Vagina (tissue), 2 donors: ENCODE data around the gene CGNL1. TPM values are rescaled to one million over a fixed set of nuclear protein-coding genes. Genes with fewer than 3 reads are reported as not detected.

ENCODE experiments used
- DNase-seq, 2 donors: peaks; one replicate each; pipeline ENCODE4 v3.0.0-alpha.2; 2017; ENCODE audit errors: extremely low spot score in 2 of 2
- H3K27ac ChIP-seq: fragments of 200-600 bp; sonication (generic); one replicate; pipeline ENCODE4 v1.5.1; 2019
- H3K27me3 ChIP-seq: fragments of 200-600 bp; sonication (generic); one replicate; pipeline ENCODE4 v1.5.1; 2019
- H3K36me3 ChIP-seq, 2 donors: fragments of 200-600 bp; sonication (generic); one replicate each; pipeline ENCODE4 v1.5.1; 2017 to 2019
- H3K4me1 ChIP-seq: fragments of 200-600 bp; sonication (generic); one replicate; pipeline ENCODE4 v1.5.1; 2019
- H3K4me3 ChIP-seq, 2 donors: fragments of 200-600 bp; sonication (generic); 1 replicate in 1 of 2; 2 replicates in 1 of 2; pipeline ENCODE4 v1.5.1; 2016 to 2019
- H3K9me3 ChIP-seq: fragments of 200-600 bp; sonication (generic); one replicate; pipeline ENCODE4 v1.5.1; 2019
- POLR2A ChIP-seq, 2 donors: fragments of 450-650 bp; IDR thresholded peaks; one replicate each; pipeline ENCODE4 v1.6.1; 2017; ENCODE audit warnings: antibody characterized with exemption in 2 of 2, mild to moderate bottlenecking in 2 of 2, moderate library complexity in 2 of 2
- POLR2AphosphoS5 ChIP-seq, 2 donors: sonication (generic); formaldehyde crosslinking; IDR thresholded peaks; one replicate each; pipeline ENCODE4 v1.9.0; 2017; ENCODE audit warnings: antibody characterized with exemption in 2 of 2, mild to moderate bottlenecking in 2 of 2, low read depth in 1 of 2; ENCODE audit not compliant: insufficient read depth in 1 of 2
- intact Hi-C: fragments of 100-400 bp; cut with DNase I; formaldehyde crosslinking; loops from one replicate; pipeline ENCODE4 v1.15.1; 2023
- total RNA-seq: library from RNA; depleted of rRNA; stranded (reverse); fragments of >200 nt; gene quantifications from one replicate; pipeline ENCODE4 v1.2.3, GENCODE V29; 2016
- TF ChIP-seq, protein P1 (sequence below), 3 experiments: fragments of 450-650 bp in 2 of 3; fragments of 200-600 bp in 1 of 3; sonication (generic) in 1 of 3; IDR thresholded peaks; one replicate each; pipeline ENCODE4 v1.5.1; 2017 to 2019; ENCODE audit warnings: antibody characterized with exemption in 3 of 3, mild to moderate bottlenecking in 2 of 3, moderate library complexity in 2 of 3

Gene CGNL1
- total RNA-seq, 1 donor from 2014 or later = 38.3 TPM

DNA sequence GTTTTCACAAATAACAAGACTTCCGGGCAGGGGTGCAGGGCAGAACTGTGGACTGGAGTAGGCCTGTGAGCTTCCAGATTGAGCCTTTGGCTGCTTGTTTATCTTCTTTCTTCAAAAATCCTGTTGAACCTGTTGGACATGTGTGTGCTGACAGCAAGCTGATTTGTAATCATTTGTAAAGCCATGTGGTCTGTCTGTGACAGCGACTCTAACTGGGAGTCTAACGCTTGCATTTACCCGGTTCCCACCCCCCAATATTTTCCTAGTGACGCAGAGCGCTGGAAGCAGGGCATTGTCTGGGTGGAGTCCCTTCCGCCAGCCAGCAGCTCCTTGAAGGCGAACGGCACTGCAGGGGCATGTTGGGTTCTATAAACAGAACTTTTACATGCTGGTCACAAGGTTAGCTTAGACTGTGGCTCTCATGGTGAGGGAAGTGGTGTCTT, 129.7 kb downstream of the CGNL1 start:
- peak overlapping the region; percentile 85 for H3K27ac ChIP-seq
- no peak overlapping the region for H3K4me3 ChIP-seq
- peaks cover 65% of the 10 kb centered on the region for H3K4me1 ChIP-seq
- TF ChIP-seq POLR2AphosphoS5 (IDR thresholded peaks at IDR 0.05; ENCODE audit: insufficient read depth in 1 of 2, low read depth in 1 of 2) (peak; percentile 52 to 85), POLR2A (IDR thresholded peaks at IDR 0.05) (no peak)
- TF ChIP-seq, protein P1, sequence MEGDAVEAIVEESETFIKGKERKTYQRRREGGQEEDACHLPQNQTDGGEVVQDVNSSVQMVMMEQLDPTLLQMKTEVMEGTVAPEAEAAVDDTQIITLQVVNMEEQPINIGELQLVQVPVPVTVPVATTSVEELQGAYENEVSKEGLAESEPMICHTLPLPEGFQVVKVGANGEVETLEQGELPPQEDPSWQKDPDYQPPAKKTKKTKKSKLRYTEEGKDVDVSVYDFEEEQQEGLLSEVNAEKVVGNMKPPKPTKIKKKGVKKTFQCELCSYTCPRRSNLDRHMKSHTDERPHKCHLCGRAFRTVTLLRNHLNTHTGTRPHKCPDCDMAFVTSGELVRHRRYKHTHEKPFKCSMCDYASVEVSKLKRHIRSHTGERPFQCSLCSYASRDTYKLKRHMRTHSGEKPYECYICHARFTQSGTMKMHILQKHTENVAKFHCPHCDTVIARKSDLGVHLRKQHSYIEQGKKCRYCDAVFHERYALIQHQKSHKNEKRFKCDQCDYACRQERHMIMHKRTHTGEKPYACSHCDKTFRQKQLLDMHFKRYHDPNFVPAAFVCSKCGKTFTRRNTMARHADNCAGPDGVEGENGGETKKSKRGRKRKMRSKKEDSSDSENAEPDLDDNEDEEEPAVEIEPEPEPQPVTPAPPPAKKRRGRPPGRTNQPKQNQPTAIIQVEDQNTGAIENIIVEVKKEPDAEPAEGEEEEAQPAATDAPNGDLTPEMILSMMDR (IDR thresholded peaks at IDR 0.05) = no peak
- no peak for DNase-seq
- H3K9me3 ChIP-seq = no peaks in the 10 kb centered on the region
- H3K27me3 ChIP-seq = no peaks in the 10 kb centered on the region
- intact Hi-C loops = no loop called here
- no peaks in the 10 kb centered on the region for H3K36me3 ChIP-seq

- TF ChIP-seq, protein P1 (IDR thresholded peaks at IDR 0.05) = no peak
- TF ChIP-seq POLR2A (IDR thresholded peaks at IDR 0.05) = no peak
- TF ChIP-seq POLR2AphosphoS5 (IDR thresholded peaks at IDR 0.05; ENCODE audit: insufficient read depth in 1 of 2, low read depth in 1 of 2) = no peak
- intact Hi-C loops = no loop called here
- Histone ChIP-seq H3K27ac (peak overlapping the region; percentile 85), H3K4me3 (no peak overlapping the region), H3K4me1 (peaks cover 67% of the 10 kb centered on the region), H3K9me3 (no peaks in the 10 kb centered on the region), H3K36me3 (no peaks in the 10 kb centered on the region), H3K27me3 (no peaks in the 10 kb centered on the region)
- no peak for DNase-seq
Observed at GRCh38 chr15:57506422-57506821, 130.1 kb downstream of the CGNL1 start.

DNA sequence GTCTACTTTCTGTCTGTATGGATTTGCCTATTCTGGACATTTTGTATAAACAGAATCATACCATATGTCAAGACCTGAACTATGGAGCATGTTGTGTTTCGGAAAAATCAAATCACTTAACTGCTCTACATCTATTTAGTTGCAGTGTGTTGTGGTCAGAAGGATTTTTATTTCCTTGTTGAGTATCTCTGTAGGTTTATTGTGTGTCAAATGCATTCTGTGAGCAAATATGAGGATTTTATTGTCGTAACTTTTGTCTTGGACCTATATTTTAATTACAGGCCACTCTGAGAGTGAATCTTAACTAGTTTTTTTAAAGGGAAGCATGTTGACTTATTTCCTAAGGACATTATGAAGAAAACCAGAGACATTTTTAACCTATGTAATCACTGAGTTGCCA, 130.8 kb downstream of the CGNL1 start:
- H3K4me3 ChIP-seq = no peak overlapping the region
- H3K4me1 ChIP-seq = peaks cover 67% of the 10 kb centered on the region
- H3K27me3 ChIP-seq = no peaks in the 10 kb centered on the region
- H3K9me3 ChIP-seq = no peaks in the 10 kb centered on the region
- no peak for DNase-seq
- intact Hi-C loops = no loop called here
- TF ChIP-seq POLR2AphosphoS5 (IDR thresholded peaks at IDR 0.05; ENCODE audit: insufficient read depth in 1 of 2, low read depth in 1 of 2) = no peak
- TF ChIP-seq POLR2A (IDR thresholded peaks at IDR 0.05) = no peak
- TF ChIP-seq, protein P1 (IDR thresholded peaks at IDR 0.05) = no peak
- peak overlapping the region; percentile 85 for H3K27ac ChIP-seq
- no peaks in the 10 kb centered on the region for H3K36me3 ChIP-seq

- Histone ChIP-seq H3K9me3 (no peaks in the 10 kb centered on the region), H3K4me3 (no peak overlapping the region), H3K36me3 (no peaks in the 10 kb centered on the region), H3K27me3 (no peaks in the 10 kb centered on the region), H3K27ac (peak overlapping the region; percentile 74), H3K4me1 (peaks cover 56% of the 10 kb centered on the region)
- TF ChIP-seq POLR2A (IDR thresholded peaks at IDR 0.05) = no peak
- no peak for TF ChIP-seq POLR2AphosphoS5 (IDR thresholded peaks at IDR 0.05; ENCODE audit: insufficient read depth in 1 of 2, low read depth in 1 of 2)
- TF ChIP-seq, protein P1 (IDR thresholded peaks at IDR 0.05) = no peak
- DNase-seq = no peak
- intact Hi-C loops = no loop called here
Observed at GRCh38 chr15:57509126-57509525, 132.8 kb downstream of the CGNL1 start.

GRCh38 chr15:57509965-57510364, 133.7 kb downstream of the CGNL1 start:
- intact Hi-C loops = no loop called here
- H3K4me1 ChIP-seq = peaks cover 48% of the 10 kb centered on the region
- H3K27me3 ChIP-seq = no peaks in the 10 kb centered on the region
- H3K4me3 ChIP-seq = no peak overlapping the region
- no peak for DNase-seq
- H3K9me3 ChIP-seq = no peaks in the 10 kb centered on the region
- peak overlapping the region; percentile 74 for H3K27ac ChIP-seq
- no peaks in the 10 kb centered on the region for H3K36me3 ChIP-seq
- TF ChIP-seq POLR2A (IDR thresholded peaks at IDR 0.05) (no peak), POLR2AphosphoS5 (IDR thresholded peaks at IDR 0.05; ENCODE audit: insufficient read depth in 1 of 2, low read depth in 1 of 2) (no peak)
- TF ChIP-seq, protein P1 (IDR thresholded peaks at IDR 0.05) = no peak
